ENCODE measurements around the gene KLC1. TPM values are rescaled to one million over a fixed set of nuclear protein-coding genes. Genes with fewer than 3 reads are reported as not detected.
"Not testable (repeated sequence)": the region's sequence is repeated elsewhere in the genome, so short reads cannot be mapped to it uniquely, and the experiment has no call there.

KLC1 gene
- total RNA-seq, 1 donor, result 237 TPM

- no peak overlapping the region for H3K4me3 ChIP-seq (ENCODE audit: low read depth, low read length)
- no peak for TF ChIP-seq CTCF (IDR thresholded peaks at IDR 0.05; ENCODE audit: insufficient read depth, low read depth, low read length)
- DNase-seq (ENCODE audit: low read depth), result no peak
Observed at GRCh38 chr14:103687712-103688111, 58.7 kb downstream of the KLC1 start.

GRCh38 chr14:103688441-103688840, 59.4 kb downstream of the KLC1 start:
- H3K4me3 ChIP-seq (ENCODE audit: low read depth, low read length), result no peak overlapping the region
- no peak for DNase-seq (ENCODE audit: low read depth)
- TF ChIP-seq CTCF (IDR thresholded peaks at IDR 0.05; ENCODE audit: insufficient read depth, low read depth, low read length), result no peak

- TF ChIP-seq CTCF (IDR thresholded peaks at IDR 0.05; ENCODE audit: insufficient read depth, low read depth, low read length), result no peak
- no peak for DNase-seq (ENCODE audit: low read depth)
Observed at GRCh38 chr14:103688906-103689902, 60.2 kb downstream of the KLC1 start.

GRCh38 chr14:103690332-103690731, 61.3 kb downstream of the KLC1 start:
- TF ChIP-seq CTCF (IDR thresholded peaks at IDR 0.05; ENCODE audit: insufficient read depth, low read depth, low read length), result no peak
- H3K4me3 ChIP-seq (ENCODE audit: low read depth, low read length), result no peak overlapping the region
- no peak for DNase-seq (ENCODE audit: low read depth)

More at GRCh38 chr14:103688906-103689902, 60.2 kb downstream of the KLC1 start:
- H3K4me3 ChIP-seq (ENCODE audit: low read depth, low read length), result no peak overlapping the region

- not testable (repeated sequence) for DNase-seq (ENCODE audit: low read depth); H3K4me3 ChIP-seq (ENCODE audit: low read depth, low read length)
Observed at GRCh38 chr14:103691655-103692054, 62.6 kb downstream of the KLC1 start.

- no peak for DNase-seq (ENCODE audit: low read depth)
- TF ChIP-seq CTCF (IDR thresholded peaks at IDR 0.05; ENCODE audit: insufficient read depth, low read depth, low read length), result no peak
- no peak overlapping the region for H3K4me3 ChIP-seq (ENCODE audit: low read depth, low read length)
Observed at GRCh38 chr14:103692159-103692558, 63.1 kb downstream of the KLC1 start.

- TF ChIP-seq CTCF (IDR thresholded peaks at IDR 0.05; ENCODE audit: insufficient read depth, low read depth, low read length), result no peak
- H3K4me3 ChIP-seq (ENCODE audit: low read depth, low read length), result no peak overlapping the region
- no peak for DNase-seq (ENCODE audit: low read depth)
Observed at GRCh38 chr14:103692871-103693270, 63.9 kb downstream of the KLC1 start.
